IMR-90 (cell line): ENCODE measurements around the gene TRIM24. TPM values are rescaled to one million over a fixed set of nuclear protein-coding genes. Genes with fewer than 3 reads are reported as not detected.

Source experiments
- ATAC-seq: fragments of 200-7000 bp; cut with Tn5 transposase; 2 replicates; pipeline ENCODE4 v1.9.1; 2020; ENCODE audit warnings: low read depth, mild to moderate bottlenecking, moderate library complexity
- BruUV-seq: library from RNA; stranded (reverse); fragments of 400-500 nt; replicated peaks from 2 replicates; lab custom pipeline; 2021; lab: Mats Ljungman, UMichigan
- CTCF ChIA-PET: fragments of 300-600 bp; formaldehyde crosslinking; extraction: SDS; loops from one replicate; lab custom pipeline; 2021; ENCODE audit warnings: antibody characterized with exemption; lab: Yijun Ruan, JAX
- POLR2A ChIA-PET: fragments of 300-600 bp; sonication (Branson Sonifier 250); formaldehyde crosslinking; loops from one replicate; lab custom pipeline; 2022; ENCODE audit warnings: antibody characterized with exemption; ENCODE audit not compliant: unreplicated experiment; lab: Charles Lee
- DNase-seq: peaks from one replicate; pipeline ENCODE4 v3.0.0; 2013
- H2AFZ ChIP-seq: replicated peaks from 2 replicates; pipeline ENCODE3; 2013; ENCODE audit warnings: low read length, mild to moderate bottlenecking; ENCODE audit not compliant: poor library complexity
- H2AK5ac ChIP-seq: 2 replicates; pipeline ENCODE4 v1.6.1; 2013; ENCODE audit warnings: low read depth, low read length, inconsistent platforms
- H2AK9ac ChIP-seq: replicated peaks from 2 replicates; pipeline ENCODE3; 2013; ENCODE audit warnings: mild to moderate bottlenecking, low read depth, low read length, moderate library complexity; ENCODE audit not compliant: poor library complexity
- H2BK120ac ChIP-seq: 2 replicates; pipeline ENCODE4 v1.6.1; 2013; ENCODE audit warnings: low read depth, low read length, inconsistent platforms
- H2BK15ac ChIP-seq: 3 replicates; pipeline ENCODE4 v1.6.1; 2013; ENCODE audit warnings: low read depth, low read length, inconsistent platforms
- H2BK20ac ChIP-seq: 2 replicates; pipeline ENCODE4 v1.6.1; 2013; ENCODE audit warnings: low read depth, mild to moderate bottlenecking, inconsistent platforms, low read length, moderate library complexity
- H2BK5ac ChIP-seq: 2 replicates; pipeline ENCODE4 v1.6.1; 2013; ENCODE audit warnings: mild to moderate bottlenecking, low read depth, low read length, inconsistent platforms; ENCODE audit not compliant: poor library complexity, severe bottlenecking
- H3K14ac ChIP-seq: replicated peaks from 2 replicates; pipeline ENCODE4 v1.6.1; 2013; ENCODE audit warnings: low read depth, low read length, inconsistent platforms
- H3K18ac ChIP-seq: 2 replicates; pipeline ENCODE4 v1.6.1; 2013; ENCODE audit warnings: low read depth, low read length, control low read depth
- H3K23ac ChIP-seq: 2 replicates; pipeline ENCODE4 v1.6.1; 2013; ENCODE audit warnings: low read depth, low read length, inconsistent platforms
- H3K27ac ChIP-seq: 2 replicates; pipeline ENCODE4 v1.5.1; 2013; ENCODE audit warnings: mild to moderate bottlenecking, control low read depth, low read length; ENCODE audit not compliant: insufficient read depth
- H3K27me3 ChIP-seq: 2 replicates; pipeline ENCODE4 v1.6.1; 2013; ENCODE audit warnings: low read length; ENCODE audit not compliant: control insufficient read depth, insufficient read depth
- H3K36me3 ChIP-seq: 2 replicates; pipeline ENCODE4 v1.6.1; 2013; ENCODE audit warnings: low read length, mixed read lengths; ENCODE audit not compliant: control insufficient read depth, insufficient read depth
- H3K4ac ChIP-seq: 2 replicates; pipeline ENCODE4 v1.6.1; 2013; ENCODE audit warnings: low read depth, low read length, inconsistent platforms
- H3K4me1 ChIP-seq: 2 replicates; pipeline ENCODE4 v1.6.1; 2013; ENCODE audit warnings: low read length, mixed read lengths; ENCODE audit not compliant: control insufficient read depth, insufficient read depth
- H3K4me2 ChIP-seq: 2 replicates; pipeline ENCODE4 v1.6.1; 2013; ENCODE audit warnings: low read depth, mild to moderate bottlenecking, control low read depth, low read length, moderate library complexity
- H3K4me3 ChIP-seq: 2 replicates; pipeline ENCODE4 v1.5.1; 2013; ENCODE audit warnings: low read depth, mild to moderate bottlenecking, control low read depth, low read length, moderate library complexity; ENCODE audit not compliant: insufficient read depth
- H3K56ac ChIP-seq: 2 replicates; pipeline ENCODE4 v1.6.1; 2013; ENCODE audit warnings: low read length, inconsistent platforms; ENCODE audit not compliant: insufficient read depth; ENCODE audit errors: extremely low read depth
- H3K79me1 ChIP-seq, 2 experiments: 2 replicates each; pipeline ENCODE4 v1.6.1; 2013; ENCODE audit warnings: low read length in 2 of 2, inconsistent platforms in 1 of 2, low read depth in 1 of 2
- H3K9ac ChIP-seq: 2 replicates; pipeline ENCODE4 v1.6.1; 2013; ENCODE audit warnings: low read depth, low read length, control low read depth
- H3K9me1 ChIP-seq: 2 replicates; pipeline ENCODE4 v1.6.1; 2013; ENCODE audit warnings: low read length, inconsistent platforms; ENCODE audit not compliant: insufficient read depth
- H3K9me3 ChIP-seq: 2 replicates; pipeline ENCODE4 v1.6.1; 2013; ENCODE audit warnings: low read length; ENCODE audit not compliant: control insufficient read depth, insufficient read depth
- H4K20me1 ChIP-seq: 2 replicates; pipeline ENCODE4 v1.6.1; 2013; ENCODE audit warnings: low read length, inconsistent platforms; ENCODE audit not compliant: insufficient read depth
- H4K5ac ChIP-seq: 2 replicates; pipeline ENCODE4 v1.6.1; 2013; ENCODE audit warnings: mild to moderate bottlenecking, low read depth, low read length, control low read depth
- H4K8ac ChIP-seq, 2 experiments: 2 replicates each; pipeline ENCODE4 v1.6.1; 2013; ENCODE audit warnings: low read depth in 2 of 2, low read length in 2 of 2, control low read depth in 1 of 2, inconsistent platforms in 1 of 2
- H4K91ac ChIP-seq: 2 replicates; pipeline ENCODE4 v1.6.1; 2013; ENCODE audit warnings: low read depth, low read length, inconsistent platforms; ENCODE audit not compliant: insufficient read depth
- CHD1 ChIP-seq: IDR thresholded peaks from 2 replicates; pipeline ENCODE4 v1.6.1; 2012; ENCODE audit warnings: low read depth, low read length, improper control_type of control experiment
- CTCF ChIP-seq: conservative IDR thresholded peaks from 2 replicates; pipeline ENCODE4 v1.5.1; 2012; ENCODE audit warnings: mild to moderate bottlenecking, low read depth, low read length, improper control_type of control experiment
- ELK1 ChIP-seq: fragments of 150-350 bp; IDR thresholded peaks from 2 replicates; pipeline ENCODE4 v1.6.1; 2016; ENCODE audit warnings: low read depth, mild to moderate bottlenecking, low read length, moderate library complexity, borderline replicate concordance
- FOS ChIP-seq: fragments of 150-350 bp; IDR thresholded peaks from 2 replicates; pipeline ENCODE4 v1.6.1; 2016; ENCODE audit warnings: low read depth, low read length
- MAZ ChIP-seq: IDR thresholded peaks from 2 replicates; pipeline ENCODE4 v1.6.1; 2012; ENCODE audit warnings: low read depth, mild to moderate bottlenecking, low read length, improper control_type of control experiment, moderate library complexity, borderline replicate concordance
- POLR2A ChIP-seq: IDR thresholded peaks from 2 replicates; pipeline ENCODE4 v1.6.1; 2012; ENCODE audit warnings: mild to moderate bottlenecking, low read depth, low read length
- RFX5 ChIP-seq: IDR thresholded peaks from 2 replicates; pipeline ENCODE4 v1.8.0; 2012; ENCODE audit warnings: low read depth, mild to moderate bottlenecking, low read length, moderate library complexity
- USF2 ChIP-seq: fragments of 150-350 bp; IDR thresholded peaks from 2 replicates; pipeline ENCODE4 v1.6.1; 2017; ENCODE audit warnings: mild to moderate bottlenecking, antibody characterized with exemption, low read length, low read depth
- WGBS, 2 experiments: methylation state at CpG; one replicate each; pipeline versions ENCODE4 v1.1.5 to v1.1.7; 2013; ENCODE audit warnings: missing lambda C conversion rate in 2 of 2; ENCODE audit not compliant: insufficient read length in 1 of 2; ENCODE audit errors: extremely low coverage in 2 of 2; 5-methylcytosine and 5-hydroxymethylcytosine counted together
- dilution Hi-C: fragments of 300-500 bp; cut with HindIII; formaldehyde crosslinking; loops from one replicate; pipeline ENCODE4 v1.14.3; 2018; ENCODE audit warnings: low sequenced_read_pairs; ENCODE audit not compliant: unreplicated experiment
- in situ Hi-C: fragments of 300-500 bp; cut with MboI; formaldehyde crosslinking; loops from 3 replicates; pipeline ENCODE4 v1.14.3; 2019; ENCODE audit warnings: low sequenced_read_pairs, inconsistent platforms, mixed read lengths
- intact Hi-C: fragments of 100-400 bp; cut with micrococcal nuclease; formaldehyde crosslinking; loops from 2 replicates; pipeline ENCODE4 v1.10.0; 2022
- polyA plus RNA-seq, 3 experiments: library from polyadenylated mRNA; depleted of rRNA; stranded (reverse); fragments of >200 nt; gene quantifications; 2 replicates each; pipeline ENCODE4 v1.2.3, GENCODE V29; 2012; ENCODE audit warnings: low replicate concordance in 1 of 3
- total RNA-seq: library from RNA; depleted of rRNA; stranded (reverse); fragments of >200 nt; gene quantifications from 2 replicates; pipeline ENCODE4 v1.2.3, GENCODE V29; 2012

TRIM24 gene
- total and polyA plus RNA-seq, 2 of the 4 experiments (the other 2 are of a cell fraction): 4.1 to 5.7 TPM

- Histone ChIP-seq H3K14ac (no peak overlapping the region), H3K4ac (no peak overlapping the region), H4K8ac (no peak overlapping the region), H2BK20ac (no peak overlapping the region), H3K4me2 (no peak overlapping the region), H3K27me3 (no peaks in the 10 kb centered on the region), H2AK5ac (no peak overlapping the region), H3K56ac (no peak overlapping the region), H3K23ac (no peak overlapping the region), H3K18ac (no peak overlapping the region), H3K27ac (no peak overlapping the region), H2AFZ (no peak overlapping the region), H3K9me1 (no peaks in the 10 kb centered on the region; the same call in 1 of the 2 replicates), H2BK15ac (no peak overlapping the region), H2AK9ac (no peak overlapping the region), H3K9me3 (peaks cover 26% of the 10 kb centered on the region), H3K9ac (no peak overlapping the region), H3K79me1 (no peaks in the 10 kb centered on the region), H4K91ac (no peak overlapping the region), H3K36me3 (peaks cover 35% of the 10 kb centered on the region), H3K4me1 (no peaks in the 10 kb centered on the region), H2BK5ac (no peak overlapping the region), H4K20me1 (no peaks in the 10 kb centered on the region), H3K4me3 (no peak overlapping the region), H2BK120ac (no peak overlapping the region), H4K5ac (no peak overlapping the region)
- ChIA-PET POLR2A (no interaction called here), CTCF (no interaction called here)
- in situ Hi-C loops: no loop called here
- no peak for DNase-seq
- BruUV-seq: no TSS peak
- WGBS, 2 experiments: no CpG with 5 or more reads among the region's 4 CpGs
- dilution Hi-C loops: no loop called here
- TF ChIP-seq CHD1 (no peak), MAZ (no peak), ELK1 (no peak), RFX5 (no peak), CTCF (no peak), USF2 (no peak), POLR2A (no peak), FOS (no peak)
- no peak for ATAC-seq
- intact Hi-C loops: no loop called here
Observed at GRCh38 chr7:138554674-138555073, 94.6 kb downstream of the TRIM24 start.
